NB4 (cell line): ENCODE data around the gene NNMT.

Source experiments
- DNase-seq: peaks from one replicate; pipeline ENCODE4 v3.0.0; 2010; ENCODE audit warnings: low read depth
- H3K4me3 ChIP-seq: one replicate; pipeline ENCODE4 v1.5.1; 2011; ENCODE audit warnings: mild to moderate bottlenecking, low read depth, low read length, moderate library complexity
- CTCF ChIP-seq: IDR thresholded peaks from one replicate; pipeline ENCODE4 v1.5.1; 2012; ENCODE audit warnings: low read depth, low read length
- MAX ChIP-seq: IDR thresholded peaks from 2 replicates; pipeline ENCODE4 v1.6.1; 2011; ENCODE audit warnings: low read depth, low read length
- MYC ChIP-seq: IDR thresholded peaks from 2 replicates; pipeline ENCODE4 v1.6.1; 2011; ENCODE audit warnings: low read depth, low read length
- POLR2A ChIP-seq: IDR thresholded peaks from 2 replicates; pipeline ENCODE4 v1.6.1; 2011; ENCODE audit warnings: mild to moderate bottlenecking; ENCODE audit not compliant: insufficient read length; ENCODE audit errors: extremely low read depth

Gene NNMT

GRCh38 chr11:114283422-114283821 lies 12.8 kb upstream of the NNMT start:
- TF ChIP-seq CTCF, result no peak
- TF ChIP-seq MYC, result no peak
- TF ChIP-seq POLR2A, result no peak
- TF ChIP-seq MAX, result no peak
- DNase-seq, result no peak
- no peak overlapping the region for H3K4me3 ChIP-seq

GRCh38 chr11:114284021-114284420 lies 12.2 kb upstream of the NNMT start:
- TF ChIP-seq MYC (no peak), POLR2A (no peak), CTCF (no peak), MAX (no peak)
- H3K4me3 ChIP-seq, result no peak overlapping the region
- DNase-seq, result no peak

GRCh38 chr11:114284914-114285313 lies 11.3 kb upstream of the NNMT start:
- TF ChIP-seq MAX, result no peak
- TF ChIP-seq CTCF, result no peak
- no peak for TF ChIP-seq POLR2A
- TF ChIP-seq MYC, result no peak
- no peak for DNase-seq
- no peak overlapping the region for H3K4me3 ChIP-seq

GRCh38 chr11:114285599-114285998 lies 10.6 kb upstream of the NNMT start:
- no peak for DNase-seq
- TF ChIP-seq POLR2A, result no peak
- TF ChIP-seq MAX, result no peak
- TF ChIP-seq CTCF, result no peak
- TF ChIP-seq MYC, result no peak
- H3K4me3 ChIP-seq, result no peak overlapping the region

GRCh38 chr11:114286229-114286628 lies 10.0 kb upstream of the NNMT start:
- TF ChIP-seq CTCF, result no peak
- no peak for TF ChIP-seq MAX
- TF ChIP-seq POLR2A, result no peak
- no peak for TF ChIP-seq MYC
- H3K4me3 ChIP-seq, result no peak overlapping the region
- DNase-seq, result no peak

GRCh38 chr11:114287154-114287553 lies 9.0 kb upstream of the NNMT start:
- DNase-seq, result no peak
- TF ChIP-seq MYC, result no peak
- TF ChIP-seq CTCF, result no peak
- TF ChIP-seq MAX, result no peak
- TF ChIP-seq POLR2A, result no peak
- H3K4me3 ChIP-seq, result no peak overlapping the region
